HG03196 (cell line): ENCODE data around the gene SETD2.

Experiments used
- ATAC-seq: cut with Tn5 transposase; IDR thresholded peaks from one replicate; pipeline ENCODE4 v1.9.1; 2021; ENCODE audit not compliant: unreplicated experiment

Gene SETD2

DNA sequence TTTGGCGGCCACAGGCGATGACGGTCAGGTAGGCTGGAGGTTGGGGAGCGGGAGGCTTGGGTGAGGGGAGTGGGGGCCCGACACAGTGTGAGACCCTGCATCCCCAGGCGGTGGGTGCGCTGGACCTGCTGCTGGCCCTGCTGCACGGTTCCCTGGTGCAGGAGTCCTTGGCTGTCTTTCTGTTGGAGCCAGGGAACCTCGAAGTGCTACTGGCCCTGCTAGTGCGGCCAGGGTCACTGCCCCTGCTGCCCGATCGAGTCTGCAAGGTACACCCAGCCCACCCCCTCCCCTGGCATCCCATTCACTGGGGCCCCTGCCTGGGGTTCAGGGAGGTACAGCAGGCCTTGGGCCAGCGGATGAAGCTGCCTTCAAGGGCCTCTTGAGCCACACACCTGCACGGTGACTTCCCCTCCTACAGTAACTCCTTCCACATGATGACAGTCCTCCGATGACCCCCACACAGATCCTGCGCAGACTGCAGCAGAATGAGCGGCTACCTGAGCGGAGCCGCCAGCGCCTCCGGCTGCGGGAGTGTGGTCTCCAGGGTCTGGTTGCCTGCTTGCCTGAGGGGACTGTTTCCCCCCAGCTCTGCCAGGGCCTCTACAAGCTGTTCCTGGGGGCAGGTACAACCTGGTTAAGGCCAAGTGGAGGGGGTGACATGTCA lies 164.9 kb downstream of the SETD2 start:
- no peak for ATAC-seq

DNA sequence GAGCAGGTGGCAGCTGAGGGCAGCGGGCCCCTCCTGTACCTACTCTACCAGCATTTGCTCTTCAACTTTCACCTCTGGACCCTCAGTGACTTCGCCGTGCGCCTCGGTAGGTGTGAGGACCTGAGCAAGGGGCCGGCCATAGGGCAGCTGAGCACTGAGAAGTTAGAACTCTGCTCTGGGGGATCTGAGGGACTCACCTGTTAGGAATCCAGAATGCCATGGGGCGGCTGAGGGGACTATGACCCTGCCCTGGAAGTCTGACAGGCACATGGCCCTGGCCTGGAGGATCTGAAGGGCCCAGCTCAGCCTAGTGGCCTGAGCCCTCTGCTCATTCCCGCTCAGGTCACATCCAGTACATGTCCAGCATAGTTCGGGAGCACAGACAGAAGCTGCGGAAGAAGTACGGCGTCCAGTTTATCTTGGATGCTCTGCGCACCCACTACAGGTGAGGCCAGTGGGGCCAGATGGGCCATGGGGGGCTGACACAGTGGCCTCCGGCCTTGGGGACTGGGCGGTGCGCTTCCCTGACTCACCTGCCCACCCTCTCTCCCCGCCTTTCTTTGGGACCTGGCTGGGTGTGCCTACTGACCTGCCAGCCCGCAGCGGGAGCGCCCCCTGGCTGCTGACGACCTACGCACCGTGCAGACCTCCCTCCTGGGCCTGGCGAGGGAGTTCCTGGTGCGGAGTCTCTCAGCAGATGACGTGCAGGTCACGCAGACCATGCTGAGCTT lies 165.6 kb downstream of the SETD2 start:
- ATAC-seq = no peak

DNA sequence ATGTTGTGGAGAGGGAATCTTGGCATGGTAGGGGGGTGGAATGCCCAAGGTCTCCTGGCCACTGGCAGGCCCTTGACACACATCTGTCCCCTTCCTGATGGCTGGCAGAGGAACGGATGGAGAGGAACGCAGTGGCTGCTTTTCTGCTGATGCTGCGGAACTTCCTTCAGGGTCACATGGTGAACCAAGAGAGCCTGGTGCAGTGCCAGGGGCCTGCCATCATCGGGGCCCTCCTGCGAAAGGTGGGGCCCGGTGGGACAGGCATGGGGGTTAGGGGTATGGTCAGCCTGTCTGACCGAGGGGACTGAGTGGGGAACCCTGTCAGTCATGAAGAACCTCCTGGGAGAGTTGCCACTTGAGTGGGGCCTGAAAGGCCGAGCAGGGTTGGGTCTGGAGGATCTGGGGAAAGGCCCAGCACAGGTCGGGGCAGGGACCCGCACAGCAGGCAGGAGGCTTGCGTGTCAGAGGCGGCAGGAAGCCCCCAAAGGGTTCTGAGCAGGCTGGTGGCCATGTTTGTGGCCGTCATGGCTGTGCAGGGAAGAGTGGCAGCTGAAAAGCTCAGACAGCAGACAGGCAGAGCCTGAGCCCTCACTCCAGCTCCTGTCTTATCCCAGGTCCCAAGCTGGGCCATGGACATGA lies 166.3 kb downstream of the SETD2 start:
- no peak for ATAC-seq

DNA sequence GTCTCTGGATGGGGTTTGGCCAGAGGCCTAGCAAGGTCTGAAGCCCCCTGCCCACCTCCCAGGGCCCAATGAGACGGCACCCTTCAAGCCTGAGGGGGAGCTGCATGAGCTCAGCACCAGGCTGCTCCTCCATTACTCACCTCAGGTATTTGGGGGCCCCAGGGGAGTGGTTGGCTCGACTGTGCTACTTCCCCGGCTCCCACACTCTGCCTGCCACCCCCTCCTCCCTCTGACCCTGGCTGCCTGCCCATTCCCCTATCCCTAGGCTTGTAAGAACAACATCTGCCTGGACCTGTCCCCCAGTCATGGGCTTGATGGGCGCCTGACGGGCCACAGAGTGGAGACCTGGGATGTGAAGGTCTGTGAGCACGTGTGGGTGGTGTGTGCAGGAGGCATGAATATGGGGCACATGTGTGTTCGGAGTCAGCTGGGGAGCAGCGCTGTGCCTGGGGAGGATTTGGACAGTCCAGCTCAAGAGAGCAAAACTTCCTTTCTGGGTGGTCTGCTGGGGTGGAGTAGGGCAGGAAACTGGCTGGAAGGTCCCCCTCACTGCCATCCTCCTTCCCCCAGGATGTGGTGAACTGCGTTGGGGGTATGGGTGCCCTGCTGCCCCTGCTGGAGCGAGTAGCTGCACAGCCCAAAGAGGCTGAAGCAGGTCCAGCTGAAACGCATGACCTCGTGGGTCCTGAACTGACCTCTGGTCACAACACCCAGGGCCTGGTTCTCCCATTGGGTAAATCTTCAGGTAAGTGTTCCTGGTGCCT lies 167.0 kb downstream of the SETD2 start:
- ATAC-seq = no peak

DNA sequence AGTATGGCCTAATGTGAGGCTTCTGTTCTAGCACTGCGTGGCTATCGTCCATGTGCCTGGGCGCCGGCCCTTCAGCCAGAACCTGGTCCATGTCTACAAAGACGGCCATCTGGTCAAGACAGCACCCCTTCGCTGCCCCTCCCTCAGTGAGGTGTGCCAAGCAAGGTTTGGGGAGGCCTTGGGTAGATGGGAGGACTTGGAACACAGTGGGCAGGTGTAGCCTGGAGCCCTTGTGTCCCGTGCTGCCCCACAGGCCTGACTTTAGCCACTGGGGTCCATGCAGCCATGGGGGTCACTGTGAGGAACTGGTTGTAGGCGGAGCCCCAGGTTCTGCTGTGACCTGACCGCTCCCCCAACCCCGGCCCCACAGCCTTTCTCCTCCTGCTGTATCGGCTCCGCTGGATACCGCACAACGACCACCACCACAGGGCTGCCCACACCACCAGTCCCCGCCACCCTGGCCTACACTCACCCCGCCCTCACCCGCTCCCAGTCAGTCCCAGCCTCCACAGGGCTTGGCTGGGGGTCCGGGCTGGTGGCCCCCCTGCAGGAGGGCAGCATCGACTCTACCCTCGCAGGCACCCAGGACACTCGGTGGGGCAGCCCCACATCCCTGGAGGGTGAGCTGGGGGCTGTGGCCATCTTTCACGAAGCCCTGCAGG lies 167.9 kb downstream of the SETD2 start:
- no peak for ATAC-seq

DNA sequence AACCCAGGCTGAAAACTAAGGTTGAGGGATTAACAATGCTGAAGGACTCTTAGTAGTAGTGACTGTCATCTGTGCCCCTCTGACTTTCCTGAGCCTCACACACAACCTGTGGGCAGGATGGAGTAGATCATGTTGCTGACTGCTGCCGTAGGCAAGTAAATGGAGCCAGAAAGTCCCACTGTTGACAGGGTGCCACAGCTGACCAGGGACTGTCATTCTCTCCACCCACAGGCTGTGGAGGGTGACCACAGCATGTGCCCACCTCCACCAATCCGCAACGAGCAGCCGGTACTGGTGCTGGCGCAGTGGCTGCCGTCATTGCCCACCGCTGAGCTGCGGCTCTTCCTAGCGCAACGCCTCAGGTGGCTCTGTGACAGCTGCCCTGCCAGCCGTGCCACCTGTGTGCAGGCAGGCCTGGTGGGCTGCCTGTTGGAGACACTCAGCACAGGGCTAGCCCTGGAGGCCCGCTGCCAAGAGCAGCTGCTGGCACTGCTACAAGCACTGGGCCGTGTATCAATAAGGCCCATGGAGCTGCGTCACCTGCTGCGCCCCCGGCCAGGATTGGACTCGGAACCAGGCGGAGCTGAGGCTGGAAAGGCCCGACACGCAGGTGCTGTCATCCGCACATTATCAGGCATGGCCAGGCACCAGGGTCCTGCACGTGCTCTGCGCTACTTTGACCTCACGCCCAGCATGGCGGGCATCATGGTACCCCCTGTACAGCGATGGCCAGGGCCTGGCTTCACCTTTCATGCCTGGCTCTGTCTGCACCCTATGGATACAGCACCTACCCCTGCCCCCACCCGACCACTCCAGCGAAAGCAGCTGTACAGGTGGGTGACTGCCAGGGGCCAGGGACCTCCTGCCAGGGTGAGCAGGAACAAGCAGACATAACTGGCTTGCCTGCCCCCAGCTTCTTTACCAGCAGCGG lies 168.8 kb downstream of the SETD2 start:
- ATAC-seq = no peak

DNA sequence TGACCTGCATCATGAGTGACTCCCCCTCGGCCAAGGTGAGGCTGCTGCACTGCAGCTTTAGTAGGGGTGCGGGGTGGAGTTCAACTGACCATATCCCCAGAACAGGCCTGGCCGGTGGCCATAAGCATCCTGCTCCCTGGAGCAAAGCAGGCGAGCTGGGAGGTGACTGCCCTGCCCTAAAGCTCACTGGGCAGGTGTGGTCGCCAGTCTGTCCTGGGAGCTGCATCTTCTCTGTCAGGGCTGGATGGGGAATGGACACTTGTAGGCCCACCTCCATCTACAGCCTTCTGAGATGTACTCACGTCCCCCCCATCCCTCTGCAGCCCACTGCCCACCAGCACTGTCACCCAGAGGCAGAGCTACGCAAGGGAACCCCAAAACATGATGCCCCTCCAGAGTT lies 169.9 kb downstream of the SETD2 start:
- no peak for ATAC-seq

DNA sequence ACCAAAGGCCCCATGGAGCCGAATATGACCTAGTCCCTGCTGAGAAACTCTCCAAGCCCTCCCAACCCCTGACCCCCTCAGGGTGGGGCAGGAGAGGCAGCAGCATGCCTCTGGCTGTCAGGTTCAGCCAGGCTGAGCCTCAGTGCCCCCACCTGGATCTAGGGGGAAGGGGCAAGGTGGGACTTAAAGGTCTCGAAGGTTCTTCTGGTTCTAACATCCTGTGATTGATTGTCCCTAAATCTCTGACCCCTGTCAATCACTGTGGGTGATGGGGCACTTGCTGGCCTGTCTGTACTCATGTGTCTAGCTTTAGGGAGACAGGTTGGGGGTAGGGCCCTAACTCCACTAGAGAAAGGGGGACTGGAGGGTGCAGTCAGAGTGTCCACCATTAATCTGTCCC lies 170.6 kb downstream of the SETD2 start:
- ATAC-seq = no peak

DNA sequence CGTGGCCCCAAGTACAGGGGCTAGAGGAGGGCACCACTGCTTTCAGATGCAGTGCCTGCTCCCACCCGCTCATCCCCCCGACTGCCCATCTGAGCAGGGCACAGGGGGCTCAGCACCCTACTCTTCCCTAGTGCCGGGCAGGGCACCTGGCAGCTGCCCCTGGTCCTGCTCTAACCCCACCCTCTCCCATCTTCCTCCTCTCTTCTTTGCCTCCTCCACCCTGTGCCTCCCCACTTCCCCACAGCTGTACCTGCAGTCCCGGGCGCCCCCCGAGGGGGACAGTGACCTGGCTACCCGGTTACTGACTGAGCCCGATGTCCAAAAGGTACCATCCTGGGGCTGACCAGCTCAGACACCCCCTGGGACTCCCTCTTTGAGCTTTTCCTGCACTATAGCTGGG lies 171.7 kb downstream of the SETD2 start:
- no peak for ATAC-seq

DNA sequence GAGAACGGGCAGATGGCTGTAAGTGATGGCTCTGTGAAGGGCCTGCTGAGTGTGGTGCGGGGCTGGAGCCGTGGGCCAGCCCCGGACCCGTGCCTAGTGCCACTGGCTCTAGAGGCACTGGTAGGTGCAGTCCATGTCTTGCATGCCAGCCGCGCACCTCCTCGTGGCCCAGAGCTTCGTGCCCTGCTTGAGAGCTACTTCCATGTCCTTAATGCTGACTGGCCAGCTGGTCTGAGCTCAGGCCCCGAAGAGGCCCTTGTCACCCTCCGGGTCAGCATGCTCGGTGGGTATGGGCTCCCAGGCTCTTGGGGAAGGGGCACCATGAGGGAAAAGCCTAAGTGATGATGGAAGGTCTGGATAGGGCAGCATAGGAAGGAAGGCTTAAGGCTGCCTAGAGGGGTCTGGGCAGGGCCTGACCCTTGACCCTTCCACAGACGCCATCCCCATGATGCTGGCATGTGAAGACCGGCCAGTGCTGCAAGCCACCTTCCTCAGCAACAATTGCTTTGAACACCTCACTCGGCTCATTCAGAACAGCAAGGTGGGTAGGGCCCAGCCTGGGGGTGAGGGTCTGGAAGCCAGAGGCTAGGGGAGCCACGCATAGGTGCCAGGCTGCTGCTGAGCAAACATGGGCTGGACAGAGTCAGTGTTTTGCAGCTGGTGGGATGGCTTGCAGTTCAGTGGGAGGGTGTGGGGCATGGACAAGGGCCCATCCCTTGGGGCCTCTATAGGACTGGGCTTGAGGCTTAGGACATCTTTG lies 172.3 kb downstream of the SETD2 start:
- no peak for ATAC-seq

DNA sequence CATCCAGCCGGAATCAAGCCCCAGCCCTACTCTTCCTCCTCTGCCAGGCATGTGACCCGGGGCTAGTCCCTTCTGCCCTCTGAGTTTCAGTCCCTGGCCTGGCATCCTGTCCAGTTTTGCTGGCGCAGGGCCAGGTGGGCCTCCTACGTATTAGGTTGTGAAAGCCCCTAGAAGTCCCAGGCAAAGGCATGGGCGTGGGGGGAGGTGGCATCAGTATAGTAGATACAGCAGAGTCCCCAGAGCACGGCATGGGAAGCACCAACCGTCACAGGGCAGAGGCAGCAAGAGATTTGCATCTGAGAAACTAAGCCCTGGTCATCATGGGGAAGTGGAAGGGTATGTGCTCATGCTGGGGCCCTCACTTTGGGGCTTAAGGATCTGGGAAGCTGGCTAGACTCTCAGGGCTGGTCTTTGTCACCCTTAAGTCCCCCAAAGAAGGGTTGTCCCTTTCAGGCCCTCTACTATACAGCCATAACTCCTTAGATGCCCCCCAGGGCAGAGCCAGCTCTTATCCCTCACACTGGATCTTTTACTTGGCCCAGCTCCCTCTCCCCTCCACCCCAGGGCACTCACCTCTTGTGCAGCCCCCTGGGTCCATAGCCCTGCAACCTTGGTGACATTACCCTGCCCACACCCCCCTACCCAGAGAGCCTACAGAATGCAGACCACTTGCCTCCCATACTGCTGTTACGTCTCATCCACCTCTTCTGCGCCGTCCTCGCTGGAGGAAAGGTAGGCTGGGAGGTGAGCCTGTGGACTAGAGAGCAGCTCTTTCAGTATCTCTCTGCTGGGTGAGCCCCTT lies 173.1 kb downstream of the SETD2 start:
- ATAC-seq = peak; percentile 41

DNA sequence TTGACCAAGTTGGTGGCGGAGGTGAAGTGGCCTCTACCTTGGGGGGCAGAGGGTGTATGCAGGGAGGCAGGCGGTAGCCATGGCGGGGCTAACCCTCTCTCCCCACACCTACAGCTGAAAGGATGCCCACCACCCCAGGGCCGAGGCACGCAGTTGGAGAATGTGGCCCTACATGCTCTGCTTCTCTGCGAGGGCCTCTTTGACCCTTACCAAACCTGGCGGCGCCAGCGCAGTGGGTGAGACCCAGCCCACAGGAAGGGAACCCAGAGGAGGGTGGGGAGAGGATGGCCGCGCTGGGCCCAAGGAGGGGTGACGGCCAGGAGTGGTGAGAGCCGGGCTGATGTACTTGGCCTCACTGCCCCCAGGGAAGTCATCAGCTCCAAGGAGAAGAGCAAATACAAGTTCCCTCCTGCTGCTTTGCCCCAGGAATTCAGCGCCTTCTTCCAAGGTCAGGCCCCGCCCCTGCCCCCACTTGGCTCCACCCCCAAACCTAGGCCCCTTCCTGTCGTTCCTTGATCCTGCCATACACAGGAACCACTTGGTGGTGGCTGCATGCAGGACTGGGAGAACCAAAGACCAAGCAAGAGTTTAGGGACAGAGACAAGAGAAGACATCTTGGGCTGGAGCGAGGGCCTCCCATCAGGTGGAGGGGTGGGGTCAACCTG lies 174.6 kb downstream of the SETD2 start:
- no peak for ATAC-seq

DNA sequence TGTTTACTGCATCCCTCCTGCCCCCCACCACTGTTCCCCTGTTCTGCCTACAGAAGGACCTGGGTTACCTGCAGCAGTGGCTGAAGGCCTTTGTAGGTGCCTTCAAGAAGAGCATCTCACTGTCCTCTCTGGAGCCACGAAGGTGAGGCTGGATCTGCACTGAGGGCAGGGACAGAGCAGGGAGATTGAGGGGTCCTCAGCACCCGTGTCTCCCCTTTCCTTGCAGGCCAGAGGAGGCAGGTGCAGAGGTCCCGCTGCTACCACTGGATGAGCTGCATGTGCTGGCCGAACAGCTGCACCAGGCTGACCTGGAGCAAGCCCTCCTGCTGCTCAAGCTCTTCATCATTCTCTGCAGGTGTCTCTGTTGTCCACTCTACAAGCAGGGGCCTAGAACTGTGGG lies 175.3 kb downstream of the SETD2 start:
- ATAC-seq = no peak

DNA sequence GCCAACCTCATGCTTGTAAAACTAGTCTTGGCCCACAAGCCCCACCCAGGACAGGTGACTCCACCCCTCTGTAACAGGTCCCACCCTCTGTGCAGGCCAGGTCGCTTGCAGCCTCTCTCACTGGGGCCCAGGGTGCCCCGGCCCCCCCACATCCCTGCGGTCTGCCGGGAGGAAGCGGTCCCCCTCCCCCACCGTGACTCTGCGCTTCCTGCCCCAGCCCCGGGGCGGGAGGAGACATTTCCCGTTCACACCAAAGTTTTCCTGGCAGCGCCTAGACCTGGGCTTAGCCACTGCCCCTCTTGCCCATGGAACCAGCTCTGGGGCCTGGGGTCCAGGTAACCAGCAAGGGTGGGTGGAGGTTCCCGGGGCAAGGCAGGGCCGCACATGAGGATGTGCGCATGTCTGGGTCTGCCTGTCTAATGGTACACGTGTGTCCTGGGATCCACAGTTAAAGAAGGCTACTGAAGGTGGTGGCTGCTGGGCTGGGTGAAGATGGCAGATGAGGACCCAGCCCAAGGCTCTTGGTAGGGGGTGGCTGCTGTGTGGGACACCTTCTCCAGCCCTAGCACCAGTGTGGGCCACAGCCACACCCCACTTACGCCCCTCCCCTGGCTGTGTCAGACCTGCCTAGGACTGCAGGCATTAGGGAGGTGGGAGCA lies 176.0 kb downstream of the SETD2 start:
- peak; percentile 42 for ATAC-seq

DNA sequence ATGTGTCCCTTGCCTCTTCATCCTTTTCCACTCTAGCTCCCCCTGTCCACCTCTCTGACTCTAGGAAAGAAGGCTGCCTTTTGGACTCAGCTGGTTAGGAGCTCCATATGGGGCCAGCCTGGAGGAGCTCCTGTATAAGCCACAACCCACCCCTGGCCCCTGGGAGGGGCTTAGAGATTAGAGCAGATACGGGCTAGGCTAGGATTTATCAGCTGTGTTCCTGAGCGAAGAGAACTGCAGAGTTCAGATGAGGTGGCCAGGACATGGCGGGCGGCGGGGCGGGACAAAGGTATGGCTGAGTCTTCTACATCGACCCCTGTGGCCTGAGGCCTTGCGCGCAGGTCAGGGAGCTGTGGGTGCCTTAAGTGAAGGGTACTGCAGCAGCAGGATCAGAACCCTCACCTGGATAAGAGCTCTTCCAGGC lies 176.6 kb downstream of the SETD2 start:
- ATAC-seq = peak; percentile 4

DNA sequence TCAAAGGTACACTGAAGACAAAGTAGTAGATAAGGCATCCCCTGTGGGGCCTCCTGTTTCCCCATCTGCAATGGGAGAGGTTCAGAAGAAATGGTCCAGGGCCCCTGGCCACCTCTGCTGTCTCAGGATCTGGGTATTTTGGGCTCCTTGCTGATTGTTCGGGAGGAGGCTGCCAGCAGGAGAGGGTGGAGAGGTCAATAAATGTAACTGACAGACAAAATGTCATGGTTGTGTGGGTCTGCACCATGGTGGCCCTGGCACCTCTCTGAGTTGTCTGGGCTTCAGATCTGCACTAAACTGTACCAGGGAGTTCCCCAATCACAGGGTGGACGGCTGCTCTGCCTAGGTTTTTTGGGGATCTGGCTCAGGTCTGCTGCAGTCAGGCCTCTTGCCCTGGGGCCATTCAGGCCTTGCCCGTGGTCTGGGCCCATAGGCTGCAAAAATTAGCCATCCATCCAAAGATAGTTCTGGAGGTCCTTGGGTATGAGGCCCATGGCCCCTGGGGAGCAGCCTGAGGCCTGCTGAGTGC lies 177.1 kb downstream of the SETD2 start:
- no peak for ATAC-seq

DNA sequence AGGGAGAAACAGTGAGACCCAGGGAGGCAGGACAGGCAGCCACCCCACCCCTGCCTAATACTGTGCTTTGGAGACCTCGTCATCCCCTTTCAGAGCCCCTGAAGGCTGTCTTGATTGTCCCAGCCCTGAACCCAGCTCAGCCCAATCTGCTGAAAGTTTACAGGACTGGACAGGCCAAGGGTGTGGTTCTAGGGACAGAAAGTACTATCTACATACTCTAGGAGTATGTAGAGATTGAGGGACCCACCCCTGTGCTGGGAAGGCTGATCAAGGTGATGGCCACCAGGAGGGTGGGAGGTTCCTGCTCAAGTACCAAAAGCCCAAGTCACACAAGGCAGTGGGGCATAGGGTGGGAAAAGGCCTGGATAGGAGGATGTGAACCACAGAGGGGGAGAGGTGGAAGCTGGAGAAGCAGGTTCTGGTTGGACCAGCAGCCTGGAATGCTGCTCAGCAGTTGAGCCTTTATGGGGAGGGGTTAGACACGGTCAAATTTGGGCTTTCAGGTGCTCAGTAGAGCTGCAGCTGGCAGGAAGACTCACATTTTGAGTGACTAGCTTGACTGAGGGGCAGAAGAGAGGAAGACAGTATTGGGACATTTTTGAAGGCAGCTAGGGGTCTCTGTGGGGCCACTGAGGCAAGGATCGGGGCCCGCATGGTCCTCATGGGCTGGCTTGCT lies 177.7 kb downstream of the SETD2 start:
- no peak for ATAC-seq
